ENCODE results near the gene CDC25C.

DNA sequence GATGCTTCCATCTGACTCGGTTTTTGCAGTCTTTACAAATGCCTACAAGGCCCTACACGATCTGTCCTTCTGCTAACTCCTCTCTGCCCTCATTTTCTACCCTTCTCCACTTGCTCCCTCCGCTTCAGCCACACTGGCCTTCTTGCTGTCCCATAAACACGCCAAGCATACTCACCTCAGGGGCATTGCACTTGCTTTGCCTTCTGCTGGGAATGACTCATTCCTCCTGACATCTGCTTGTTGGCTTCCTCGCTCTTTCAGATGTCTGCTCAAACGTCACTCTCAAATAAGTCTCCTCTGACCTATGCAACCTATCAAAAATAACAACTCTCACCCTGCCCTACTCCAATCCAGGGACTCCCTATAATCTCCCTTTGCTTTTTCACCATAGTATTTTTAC is 28.2 kb downstream of the CDC25C start:
- TF ChIP-seq SIN3A (IDR thresholded peaks at IDR 0.05; ENCODE audit: borderline replicate concordance, insufficient read depth, low read length) (no peak), POLR2AphosphoS5 (IDR thresholded peaks at IDR 0.05; ENCODE audit: low read depth, low read length) (no peak), TAF1 (IDR thresholded peaks at IDR 0.05; ENCODE audit: borderline replicate concordance, insufficient read depth, low read length) (no peak)
